ENCODE results near the gene SLC12A3. TPM values are rescaled to one million over a fixed set of nuclear protein-coding genes. Genes with fewer than 3 reads are reported as not detected.
A peak's percentile ranks its signal among the peaks of the same experiment; 100 is the strongest.

Gene SLC12A3
- total and polyA plus RNA-seq, 2 experiments from 2014 or later = not detected

- no peak overlapping the region for H3K4me3 ChIP-seq
- H3K9me3 ChIP-seq (ENCODE audit: low read depth) = no peaks in the 10 kb centered on the region
- peaks cover 11% of the 10 kb centered on the region for H3K4me1 ChIP-seq (ENCODE audit: low read depth)
- no peak overlapping the region for H3K27ac ChIP-seq
- H3K36me3 ChIP-seq = no peaks in the 10 kb centered on the region
- TF ChIP-seq CTCF (IDR thresholded peaks at IDR 0.05; ENCODE audit: low read depth, low read length) = no peak
- no peaks in the 10 kb centered on the region for H3K27me3 ChIP-seq
- DNase-seq (ENCODE audit: low read depth in 1 of 2, low spot score in 1 of 2) = no peak
These were observed 54.2 kb downstream of the SLC12A3 start for GRCh38 chr16:56919099-56919800.

- Histone ChIP-seq H3K4me1 (ENCODE audit: low read depth) (peaks cover 10% of the 10 kb centered on the region), H3K27ac (no peak overlapping the region), H3K36me3 (no peaks in the 10 kb centered on the region), H3K9me3 (ENCODE audit: low read depth) (no peaks in the 10 kb centered on the region), H3K4me3 (no peak overlapping the region), H3K27me3 (no peaks in the 10 kb centered on the region)
- DNase-seq (ENCODE audit: low read depth in 1 of 2, low spot score in 1 of 2) = no peak
- TF ChIP-seq CTCF (IDR thresholded peaks at IDR 0.05; ENCODE audit: low read depth, low read length) = no peak
These were observed 56.6 kb downstream of the SLC12A3 start for GRCh38 chr16:56921571-56921970.

GRCh38 chr16:56923481-56924091 is 58.6 kb downstream of the SLC12A3 start:
- peak in 1 of 2 donors; percentile 86 for DNase-seq (ENCODE audit: low read depth in 1 of 2, low spot score in 1 of 2)

GRCh38 chr16:56927471-56927870 is 62.5 kb downstream of the SLC12A3 start:
- Histone ChIP-seq H3K9me3 (ENCODE audit: low read depth) (no peaks in the 10 kb centered on the region), H3K27ac (no peak overlapping the region), H3K36me3 (no peaks in the 10 kb centered on the region), H3K4me1 (ENCODE audit: low read depth) (no peaks in the 10 kb centered on the region), H3K4me3 (no peak overlapping the region), H3K27me3 (no peaks in the 10 kb centered on the region)
- no peak for DNase-seq (ENCODE audit: low read depth in 1 of 2, low spot score in 1 of 2)
- TF ChIP-seq CTCF (IDR thresholded peaks at IDR 0.05; ENCODE audit: low read depth, low read length) = no peak

More at GRCh38 chr16:56923481-56924091, 58.6 kb downstream of the SLC12A3 start:
- Histone ChIP-seq H3K4me3 (no peak overlapping the region), H3K36me3 (no peaks in the 10 kb centered on the region), H3K4me1 (ENCODE audit: low read depth) (no peaks in the 10 kb centered on the region), H3K9me3 (ENCODE audit: low read depth) (no peaks in the 10 kb centered on the region), H3K27ac (no peak overlapping the region), H3K27me3 (no peaks in the 10 kb centered on the region)
- TF ChIP-seq CTCF (IDR thresholded peaks at IDR 0.05; ENCODE audit: low read depth, low read length) = no peak

GRCh38 chr16:56929639-56930038 is 64.6 kb downstream of the SLC12A3 start:
- Histone ChIP-seq H3K4me3 (no peak overlapping the region), H3K27me3 (no peaks in the 10 kb centered on the region), H3K36me3 (no peaks in the 10 kb centered on the region), H3K9me3 (ENCODE audit: low read depth) (no peaks in the 10 kb centered on the region), H3K4me1 (ENCODE audit: low read depth) (peaks cover 13% of the 10 kb centered on the region), H3K27ac (no peak overlapping the region)
- DNase-seq (ENCODE audit: low read depth in 1 of 2, low spot score in 1 of 2) = no peak
- TF ChIP-seq CTCF (IDR thresholded peaks at IDR 0.05; ENCODE audit: low read depth, low read length) = no peak
